Right atrium auricular region (tissue), 2 donors: Measurements from ENCODE around the gene KLHL11. TPM values are rescaled to one million over a fixed set of nuclear protein-coding genes. Genes with fewer than 3 reads are reported as not detected.
"Not testable (repeated sequence)": the region's sequence is repeated elsewhere in the genome, so short reads cannot be mapped to it uniquely, and the experiment has no call there.

ENCODE experiments used
- DNase-seq: peaks from one replicate; pipeline ENCODE4 v3.0.0-alpha.2; 2019; ENCODE audit warnings: low spot score
- H3K27ac ChIP-seq, 2 donors: fragments of 200-600 bp; sonication (generic); 1 replicate in 1 of 2; 2 replicates in 1 of 2; pipeline ENCODE4 v1.5.1; 2016 to 2019
- H3K27me3 ChIP-seq, 2 donors: fragments of 200-600 bp; sonication (generic); one replicate each; pipeline versions ENCODE4 v1.5.1 to v1.6.0; 2017 to 2019
- H3K36me3 ChIP-seq: fragments of 200-600 bp; sonication (generic); one replicate; pipeline ENCODE4 v1.5.1; 2016
- H3K4me1 ChIP-seq, 2 donors: fragments of 200-600 bp; sonication (generic); one replicate each; pipeline versions ENCODE4 v1.5.1 to v1.6.0; 2017 to 2019
- H3K4me3 ChIP-seq, 2 donors: fragments of 200-600 bp; sonication (generic); 1 replicate in 1 of 2; 2 replicates in 1 of 2; pipeline ENCODE4 v1.5.1; 2017 to 2019; ENCODE audit warnings: mild to moderate bottlenecking in 1 of 2, moderate library complexity in 1 of 2
- H3K9me3 ChIP-seq, 2 donors: fragments of 200-600 bp; sonication (generic); one replicate each; pipeline ENCODE4 v1.5.1; 2019
- CTCF ChIP-seq, 2 donors: fragments of 200-600 bp; sonication (generic); IDR thresholded peaks; one replicate each; pipeline ENCODE4 v1.5.1; 2019; ENCODE audit warnings: antibody characterized with exemption in 2 of 2
- total RNA-seq, 2 donors: library from RNA; depleted of rRNA; stranded (reverse); fragments of >200 nt; gene quantifications; one replicate each; pipeline ENCODE4 v1.1.0, GENCODE V29; 2016

KLHL11 gene
- total RNA-seq, 2 donors from 2014 or later: 6.9 to 8.7 TPM

- no peak for TF ChIP-seq CTCF (IDR thresholded peaks at IDR 0.05)
- H3K4me3 ChIP-seq: no peak overlapping the region
- H3K27ac ChIP-seq: no peak overlapping the region
- no peak for DNase-seq
- no peaks in the 10 kb centered on the region for H3K4me1 ChIP-seq
- H3K27me3 ChIP-seq: no peaks in the 10 kb centered on the region
- H3K36me3 ChIP-seq: peaks cover 68% of the 10 kb centered on the region
- H3K9me3 ChIP-seq: no peaks in the 10 kb centered on the region
Observed at GRCh38 chr17:41882756-41883155, 17.5 kb upstream of the KLHL11 start.

- H3K27ac ChIP-seq: no peak overlapping the region
- no peak for TF ChIP-seq CTCF (IDR thresholded peaks at IDR 0.05)
- H3K9me3 ChIP-seq: no peaks in the 10 kb centered on the region
- no peak overlapping the region for H3K4me3 ChIP-seq
- no peak for DNase-seq
- H3K4me1 ChIP-seq: no peaks in the 10 kb centered on the region
- H3K36me3 ChIP-seq: peaks cover 52% of the 10 kb centered on the region
- no peaks in the 10 kb centered on the region for H3K27me3 ChIP-seq
Observed at GRCh38 chr17:41880130-41880529, 14.9 kb upstream of the KLHL11 start.

GRCh38 chr17:41874293-41874670, 9.1 kb upstream of the KLHL11 start:
- not testable (repeated sequence) for H3K4me3 ChIP-seq, H3K27me3 ChIP-seq, H3K9me3 ChIP-seq, H3K27ac ChIP-seq, H3K4me1 ChIP-seq, DNase-seq
- H3K36me3 ChIP-seq: peaks cover 64% of the 10 kb centered on the region

GRCh38 chr17:41873559-41874292, 8.5 kb upstream of the KLHL11 start:
- no peaks in the 10 kb centered on the region for H3K27me3 ChIP-seq
- H3K27ac ChIP-seq: no peak overlapping the region
- no peak for DNase-seq
- no peaks in the 10 kb centered on the region for H3K4me1 ChIP-seq
- no peak overlapping the region for H3K4me3 ChIP-seq
- peaks cover 64% of the 10 kb centered on the region for H3K36me3 ChIP-seq
- no peak for TF ChIP-seq CTCF (IDR thresholded peaks at IDR 0.05)
- no peaks in the 10 kb centered on the region for H3K9me3 ChIP-seq

- TF ChIP-seq CTCF (IDR thresholded peaks at IDR 0.05): no peak
- H3K27me3 ChIP-seq: no peaks in the 10 kb centered on the region
- H3K9me3 ChIP-seq: no peaks in the 10 kb centered on the region
- peaks cover 57% of the 10 kb centered on the region for H3K36me3 ChIP-seq
- DNase-seq: no peak
- no peaks in the 10 kb centered on the region for H3K4me1 ChIP-seq
- H3K27ac ChIP-seq: no peak overlapping the region
- no peak overlapping the region for H3K4me3 ChIP-seq
Observed at GRCh38 chr17:41871789-41872188, 6.6 kb upstream of the KLHL11 start.

- Histone ChIP-seq H3K27ac (no peak overlapping the region), H3K36me3 (peaks cover 56% of the 10 kb centered on the region), H3K4me1 (peaks cover 0 to under 1% of the 10 kb centered on the region in 2 donors), H3K4me3 (no peak overlapping the region), H3K27me3 (no peaks in the 10 kb centered on the region), H3K9me3 (no peaks in the 10 kb centered on the region)
- TF ChIP-seq CTCF (IDR thresholded peaks at IDR 0.05): no peak
- no peak for DNase-seq
Observed at GRCh38 chr17:41870627-41871026, 5.4 kb upstream of the KLHL11 start.
